ENCODE results near the gene ATP1A1.

GRCh38 chr1:116407033-116407432, 34.0 kb downstream of the ATP1A1 start:
- TF ChIP-seq CTCF (conservative IDR thresholded peaks at IDR 0.05 in 1 of 2, IDR thresholded peaks at IDR 0.05 in 1 of 2; ENCODE audit: low read depth in 1 of 2, low read length in 2 of 2) (no peak), EZH2 (IDR thresholded peaks at IDR 0.05; ENCODE audit: low read length, missing control alignments) (no peak)
